GM12875 (cell line): ENCODE data around the gene HSBP1.

Experiments
- H3K4me3 ChIP-seq: one replicate; pipeline ENCODE4 v1.5.1; 2011; ENCODE audit warnings: low read depth, low read length, control low read depth
- TF ChIP-seq, protein P1 (sequence below): IDR thresholded peaks from 2 replicates; pipeline ENCODE4 v1.5.1; 2011; ENCODE audit warnings: low read depth, mild to moderate bottlenecking, control low read depth, inconsistent platforms, low read length, moderate library complexity, borderline replicate concordance; ENCODE audit not compliant: insufficient read depth

Gene HSBP1

DNA sequence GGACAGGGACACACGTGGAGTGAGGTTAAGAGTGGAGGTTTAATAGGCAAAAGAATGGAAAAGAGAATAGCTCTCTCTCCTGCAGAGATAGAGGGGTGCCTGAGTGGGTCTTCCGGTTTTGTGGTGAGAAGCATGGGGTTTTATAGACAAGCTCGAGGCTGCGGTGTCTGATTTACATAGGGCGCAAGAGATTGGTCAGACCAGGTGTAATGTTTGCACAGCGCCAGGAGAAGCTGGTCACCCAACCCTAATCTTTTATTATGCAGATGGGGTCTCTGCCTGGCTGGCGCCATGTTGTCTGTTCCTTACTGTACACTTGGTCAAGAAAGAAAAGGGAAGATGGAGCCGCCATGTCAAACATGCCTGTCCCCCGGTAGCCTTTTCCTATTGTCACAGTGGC lies 46.6 kb downstream of the HSBP1 start:
- no peak overlapping the region for H3K4me3 ChIP-seq
- TF ChIP-seq, protein P1, sequence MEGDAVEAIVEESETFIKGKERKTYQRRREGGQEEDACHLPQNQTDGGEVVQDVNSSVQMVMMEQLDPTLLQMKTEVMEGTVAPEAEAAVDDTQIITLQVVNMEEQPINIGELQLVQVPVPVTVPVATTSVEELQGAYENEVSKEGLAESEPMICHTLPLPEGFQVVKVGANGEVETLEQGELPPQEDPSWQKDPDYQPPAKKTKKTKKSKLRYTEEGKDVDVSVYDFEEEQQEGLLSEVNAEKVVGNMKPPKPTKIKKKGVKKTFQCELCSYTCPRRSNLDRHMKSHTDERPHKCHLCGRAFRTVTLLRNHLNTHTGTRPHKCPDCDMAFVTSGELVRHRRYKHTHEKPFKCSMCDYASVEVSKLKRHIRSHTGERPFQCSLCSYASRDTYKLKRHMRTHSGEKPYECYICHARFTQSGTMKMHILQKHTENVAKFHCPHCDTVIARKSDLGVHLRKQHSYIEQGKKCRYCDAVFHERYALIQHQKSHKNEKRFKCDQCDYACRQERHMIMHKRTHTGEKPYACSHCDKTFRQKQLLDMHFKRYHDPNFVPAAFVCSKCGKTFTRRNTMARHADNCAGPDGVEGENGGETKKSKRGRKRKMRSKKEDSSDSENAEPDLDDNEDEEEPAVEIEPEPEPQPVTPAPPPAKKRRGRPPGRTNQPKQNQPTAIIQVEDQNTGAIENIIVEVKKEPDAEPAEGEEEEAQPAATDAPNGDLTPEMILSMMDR: no peak

DNA sequence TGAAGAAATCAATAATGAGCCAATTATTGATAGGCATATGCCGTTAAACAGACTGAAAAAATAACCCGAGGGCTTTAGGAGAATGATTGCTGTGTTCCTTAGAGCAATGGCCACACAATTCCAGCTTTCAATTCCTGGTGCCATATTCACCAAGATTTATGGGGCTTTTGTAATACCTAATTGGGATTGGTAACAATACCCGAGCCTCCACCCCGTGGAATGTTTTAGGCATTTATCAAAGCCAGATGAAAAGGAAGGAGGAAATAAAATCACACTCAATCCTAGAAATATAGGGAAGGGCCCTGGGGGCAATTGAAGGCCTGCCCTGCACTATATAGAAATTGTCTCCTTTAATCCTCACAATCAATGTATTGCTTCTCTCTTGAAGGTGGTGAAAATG lies 49.0 kb downstream of the HSBP1 start:
- no peak overlapping the region for H3K4me3 ChIP-seq
- TF ChIP-seq, protein P1: no peak

DNA sequence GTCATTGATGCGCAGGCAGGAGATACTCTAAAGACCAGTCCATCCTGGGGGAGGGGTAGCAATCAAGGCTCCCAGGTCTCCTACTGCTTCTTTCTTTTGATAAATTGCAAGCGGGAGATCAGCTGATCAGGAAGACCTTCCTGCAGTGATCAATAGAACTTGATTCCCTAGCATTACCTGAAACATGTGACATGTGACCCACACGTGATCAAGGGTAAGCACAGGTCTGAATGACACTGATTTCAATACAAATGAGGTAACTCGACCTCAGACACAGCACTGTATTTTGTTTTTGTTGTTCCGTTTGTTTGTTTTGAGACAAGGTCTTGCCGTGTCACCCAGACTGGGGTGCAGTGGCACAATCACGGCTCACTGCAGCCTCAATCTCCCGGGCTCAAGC lies 51.5 kb downstream of the HSBP1 start:
- TF ChIP-seq, protein P1: no peak
- no peak overlapping the region for H3K4me3 ChIP-seq

DNA sequence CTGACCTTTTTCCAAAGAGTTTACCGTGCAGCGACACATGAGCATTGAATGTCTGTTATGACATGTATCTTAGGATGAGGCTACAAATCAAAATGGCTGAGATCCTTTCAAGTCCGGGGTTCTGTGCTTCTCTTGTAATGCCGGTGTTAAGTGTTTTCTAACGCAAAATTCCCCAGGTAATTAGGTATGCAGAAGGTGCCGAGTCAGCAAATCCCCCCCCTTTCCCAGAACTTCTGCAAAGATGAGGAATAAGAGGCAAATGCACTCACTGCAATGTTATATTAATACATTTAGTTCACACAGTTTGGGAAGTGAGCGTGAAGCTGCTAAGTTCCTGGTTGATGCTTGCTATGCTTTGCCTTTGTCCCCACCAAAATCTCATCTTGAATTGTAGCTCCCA lies 54.9 kb downstream of the HSBP1 start:
- H3K4me3 ChIP-seq: no peak overlapping the region
- TF ChIP-seq, protein P1: no peak

DNA sequence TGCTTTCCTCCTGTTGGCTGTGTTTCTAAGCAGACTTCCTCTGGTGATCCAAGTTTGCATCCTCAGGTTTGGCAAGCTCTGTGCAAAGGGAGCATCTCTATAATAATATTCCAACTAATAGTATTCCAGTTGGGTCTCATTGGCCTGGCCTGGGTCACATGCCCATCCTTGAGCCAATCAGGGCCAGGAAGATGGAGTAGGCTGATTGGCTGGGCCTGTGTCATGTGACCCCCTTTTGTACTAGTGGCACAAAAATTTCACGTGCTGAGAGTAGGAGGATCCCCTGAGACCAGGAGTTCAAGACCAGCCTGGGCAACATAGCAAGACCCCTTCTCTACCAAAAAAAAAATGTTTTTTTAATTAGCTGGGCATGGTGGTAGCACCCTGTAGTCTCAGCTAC lies 55.9 kb downstream of the HSBP1 start:
- TF ChIP-seq, protein P1: no peak
- H3K4me3 ChIP-seq: no peak overlapping the region
